Measurements from ENCODE around the gene MAP3K9. TPM values are rescaled to one million over a fixed set of nuclear protein-coding genes. Genes with fewer than 3 reads are reported as not detected.

Gene MAP3K9
- total and polyA plus RNA-seq, 8 donors = 0.46 to 11.0 (median 7.1) TPM

DNA sequence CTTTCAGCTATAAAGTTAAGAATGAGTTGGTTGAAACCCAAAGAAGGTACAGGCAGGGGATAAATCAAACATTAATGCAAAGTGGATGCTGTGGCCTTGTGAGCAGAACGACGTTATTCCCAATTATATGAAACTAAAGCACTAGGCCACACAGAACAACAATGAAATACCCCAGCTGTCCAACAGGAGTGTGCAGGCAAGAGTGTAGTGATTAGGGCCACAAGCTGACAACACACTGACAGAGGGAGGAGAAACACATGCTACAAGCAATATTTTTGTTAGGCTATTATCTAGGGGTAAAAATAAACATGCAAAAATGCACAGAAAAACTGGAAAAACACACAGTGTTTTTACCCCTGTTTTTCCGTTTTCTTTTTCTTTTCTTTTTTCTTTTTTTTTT lies 15.0 kb downstream of the MAP3K9 start:
- intact Hi-C loops (cut with DNase I; ENCODE audit: low total_unique reads) = no loop called here
- H3K27ac ChIP-seq = no peak overlapping the region
- no peak overlapping the region for H3K4me3 ChIP-seq
- 68 to 86% (median 76%) methylated on average over 3 of the region's 3 CpGs for WGBS, 5 donors
- TF ChIP-seq POLR2AphosphoS5 (IDR thresholded peaks at IDR 0.05) (no peak), POLR2A (IDR thresholded peaks at IDR 0.05) (no peak), EP300 (IDR thresholded peaks at IDR 0.05) (no peak)
- TF ChIP-seq, protein P1, sequence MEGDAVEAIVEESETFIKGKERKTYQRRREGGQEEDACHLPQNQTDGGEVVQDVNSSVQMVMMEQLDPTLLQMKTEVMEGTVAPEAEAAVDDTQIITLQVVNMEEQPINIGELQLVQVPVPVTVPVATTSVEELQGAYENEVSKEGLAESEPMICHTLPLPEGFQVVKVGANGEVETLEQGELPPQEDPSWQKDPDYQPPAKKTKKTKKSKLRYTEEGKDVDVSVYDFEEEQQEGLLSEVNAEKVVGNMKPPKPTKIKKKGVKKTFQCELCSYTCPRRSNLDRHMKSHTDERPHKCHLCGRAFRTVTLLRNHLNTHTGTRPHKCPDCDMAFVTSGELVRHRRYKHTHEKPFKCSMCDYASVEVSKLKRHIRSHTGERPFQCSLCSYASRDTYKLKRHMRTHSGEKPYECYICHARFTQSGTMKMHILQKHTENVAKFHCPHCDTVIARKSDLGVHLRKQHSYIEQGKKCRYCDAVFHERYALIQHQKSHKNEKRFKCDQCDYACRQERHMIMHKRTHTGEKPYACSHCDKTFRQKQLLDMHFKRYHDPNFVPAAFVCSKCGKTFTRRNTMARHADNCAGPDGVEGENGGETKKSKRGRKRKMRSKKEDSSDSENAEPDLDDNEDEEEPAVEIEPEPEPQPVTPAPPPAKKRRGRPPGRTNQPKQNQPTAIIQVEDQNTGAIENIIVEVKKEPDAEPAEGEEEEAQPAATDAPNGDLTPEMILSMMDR (IDR thresholded peaks at IDR 0.05) = no peak
- no peak for DNase-seq
- no peaks in the 10 kb centered on the region for H3K9me3 ChIP-seq
- no peaks in the 10 kb centered on the region for H3K27me3 ChIP-seq
- H3K36me3 ChIP-seq = peaks cover 0 to 20% (median 12%) of the 10 kb centered on the region in 4 donors
- H3K4me1 ChIP-seq = peaks cover 0 to 3% (median 0%) of the 10 kb centered on the region in 4 donors

DNA sequence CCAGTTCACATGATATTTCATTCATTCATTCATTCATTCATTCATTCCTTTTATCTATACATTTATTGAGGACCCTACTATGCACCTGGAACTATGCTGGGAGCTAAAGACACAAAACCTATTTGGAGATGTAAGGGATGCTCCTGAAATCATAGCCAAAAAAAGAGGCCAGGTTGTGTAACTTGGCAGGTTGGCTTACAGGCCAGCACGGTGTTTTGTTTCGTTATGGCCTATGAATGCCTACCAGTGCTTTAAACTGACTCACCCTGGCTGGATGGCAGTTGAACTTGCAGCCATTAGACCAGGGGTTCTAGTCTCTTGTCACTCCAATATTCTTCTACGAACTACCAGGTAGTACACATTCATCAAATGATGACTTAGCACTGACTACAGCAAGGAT lies 15.7 kb downstream of the MAP3K9 start:
- intact Hi-C loops (cut with DNase I; ENCODE audit: low total_unique reads) = no loop called here
- 78 to 96% (median 93%) methylated on average over 3 of the region's 3 CpGs for WGBS, 5 donors
- H3K27ac ChIP-seq = no peak overlapping the region
- no peaks in the 10 kb centered on the region for H3K9me3 ChIP-seq
- H3K4me3 ChIP-seq = no peak overlapping the region
- H3K27me3 ChIP-seq = no peaks in the 10 kb centered on the region
- DNase-seq = no peak
- H3K36me3 ChIP-seq = peaks cover 0 to 17% (median 10%) of the 10 kb centered on the region in 4 donors
- peaks cover 0 to 9% (median 0%) of the 10 kb centered on the region in 4 donors for H3K4me1 ChIP-seq
- no peak for TF ChIP-seq POLR2AphosphoS5 (IDR thresholded peaks at IDR 0.05)
- no peak for TF ChIP-seq EP300 (IDR thresholded peaks at IDR 0.05)
- TF ChIP-seq, protein P1 (IDR thresholded peaks at IDR 0.05) = no peak
- TF ChIP-seq POLR2A (IDR thresholded peaks at IDR 0.05) = no peak

DNA sequence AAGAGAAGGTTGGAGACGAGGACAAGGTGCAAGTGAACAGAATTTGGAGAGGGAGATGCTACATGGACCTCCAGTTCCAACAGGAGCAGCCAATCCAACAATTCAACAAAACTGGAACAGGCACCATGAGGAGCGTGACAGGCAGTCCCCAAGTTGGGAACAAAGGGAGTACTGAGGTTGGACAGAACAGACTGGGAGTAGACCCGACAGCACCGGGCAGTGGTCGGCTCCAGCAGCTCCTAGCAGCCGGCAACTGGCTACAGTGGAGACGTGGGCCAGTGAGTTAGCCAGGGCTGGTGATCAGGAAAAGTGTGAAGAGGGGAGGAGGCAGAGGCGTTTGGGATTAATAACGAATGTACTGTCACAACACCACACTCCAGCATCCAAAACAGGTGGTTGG lies 16.4 kb downstream of the MAP3K9 start:
- H3K4me1 ChIP-seq = peaks cover 0 to 9% (median 0%) of the 10 kb centered on the region in 4 donors
- H3K4me3 ChIP-seq = no peak overlapping the region
- no peak for TF ChIP-seq POLR2A (IDR thresholded peaks at IDR 0.05)
- no peak for TF ChIP-seq EP300 (IDR thresholded peaks at IDR 0.05)
- no peak for TF ChIP-seq POLR2AphosphoS5 (IDR thresholded peaks at IDR 0.05)
- TF ChIP-seq, protein P1 (IDR thresholded peaks at IDR 0.05) = no peak
- DNase-seq = no peak
- 75 to 82% (median 76%) methylated on average over 9 of the region's 9 CpGs for WGBS, 5 donors
- peaks cover 0 to 17% (median 10%) of the 10 kb centered on the region in 4 donors for H3K36me3 ChIP-seq
- intact Hi-C loops (cut with DNase I; ENCODE audit: low total_unique reads) = no loop called here
- H3K27me3 ChIP-seq = no peaks in the 10 kb centered on the region
- no peaks in the 10 kb centered on the region for H3K9me3 ChIP-seq
- no peak overlapping the region for H3K27ac ChIP-seq

DNA sequence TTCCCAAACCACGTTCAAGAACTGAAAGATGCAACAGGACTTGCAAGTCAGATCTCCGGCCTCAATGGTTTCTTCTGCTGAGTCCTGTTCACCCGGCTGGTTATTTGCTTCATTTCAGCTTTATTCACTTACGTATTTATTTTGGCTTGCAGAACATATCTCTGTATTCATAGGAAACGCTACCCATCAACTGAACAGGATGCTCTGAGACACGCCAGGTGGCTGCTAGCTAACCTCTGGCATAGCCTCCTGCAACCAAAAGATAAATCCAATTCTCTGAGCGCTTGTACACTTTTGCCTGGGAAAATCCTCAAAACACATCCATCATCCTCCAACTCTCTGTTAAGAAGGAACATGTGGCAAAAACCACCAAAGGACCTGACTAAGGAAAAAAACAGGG lies 17.3 kb downstream of the MAP3K9 start:
- DNase-seq = no peak
- Histone ChIP-seq H3K4me1 (peaks cover 0 to 9% (median 0%) of the 10 kb centered on the region in 4 donors), H3K9me3 (no peaks in the 10 kb centered on the region), H3K27me3 (no peaks in the 10 kb centered on the region), H3K27ac (no peak overlapping the region), H3K36me3 (peaks cover 0 to 17% (median 10%) of the 10 kb centered on the region in 4 donors), H3K4me3 (no peak overlapping the region)
- WGBS, 5 donors = 81 to 93% (median 86%) methylated on average over 7 of the region's 7 CpGs
- TF ChIP-seq POLR2A (IDR thresholded peaks at IDR 0.05) (no peak), EP300 (IDR thresholded peaks at IDR 0.05) (no peak), POLR2AphosphoS5 (IDR thresholded peaks at IDR 0.05) (no peak)
- TF ChIP-seq, protein P1 (IDR thresholded peaks at IDR 0.05) = no peak
- intact Hi-C loops (cut with DNase I; ENCODE audit: low total_unique reads) = no loop called here

All from stomach (tissue), 9 donors.